ENCODE measurements around the gene C9orf78.

The C9orf78 gene

GRCh38 chr9:129839324-129840023 lies 4.4 kb upstream of the C9orf78 start:
- no peak for DNase-seq (ENCODE audit: low spot score)

DNA sequence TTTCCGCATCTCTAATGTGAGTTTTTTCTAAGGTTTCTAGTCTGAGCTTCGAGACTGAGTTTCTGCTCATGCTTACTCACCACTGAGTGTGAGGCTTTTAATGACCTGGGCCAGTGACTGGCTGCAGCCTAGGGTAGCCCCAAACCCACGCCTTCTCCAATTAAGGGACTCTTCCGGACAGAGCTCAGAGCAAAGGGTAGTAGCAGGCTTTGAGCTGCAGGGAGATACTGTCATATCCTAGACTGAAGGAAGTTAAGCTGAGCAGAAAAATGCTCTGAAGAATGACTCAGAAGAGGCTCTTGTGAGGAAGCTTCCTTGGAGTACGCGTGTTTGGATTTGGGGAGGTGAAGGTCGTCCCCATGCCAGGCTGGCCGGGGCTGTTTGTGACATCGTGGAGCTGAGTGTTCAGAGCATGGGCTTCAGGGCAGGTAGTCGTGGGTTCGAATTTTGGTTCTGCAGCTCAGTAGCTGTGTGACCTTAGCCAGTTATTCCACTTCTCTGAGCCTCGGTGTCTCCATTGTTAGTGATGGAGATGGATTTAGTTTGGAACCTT lies 3.7 kb upstream of the C9orf78 start:
- no peak for DNase-seq (ENCODE audit: low spot score)

GRCh38 chr9:129836311-129837007 lies 1.4 kb upstream of the C9orf78 start:
- DNase-seq (ENCODE audit: low spot score), result peak; percentile 58

- DNase-seq (ENCODE audit: low spot score), result no peak
Observed at GRCh38 chr9:129835860-129836223, 767 bp upstream of the C9orf78 start.

GRCh38 chr9:129834489-129835127 lies 467 bp downstream of the C9orf78 start:
- DNase-seq (ENCODE audit: low spot score), result peak; percentile 30

DNA sequence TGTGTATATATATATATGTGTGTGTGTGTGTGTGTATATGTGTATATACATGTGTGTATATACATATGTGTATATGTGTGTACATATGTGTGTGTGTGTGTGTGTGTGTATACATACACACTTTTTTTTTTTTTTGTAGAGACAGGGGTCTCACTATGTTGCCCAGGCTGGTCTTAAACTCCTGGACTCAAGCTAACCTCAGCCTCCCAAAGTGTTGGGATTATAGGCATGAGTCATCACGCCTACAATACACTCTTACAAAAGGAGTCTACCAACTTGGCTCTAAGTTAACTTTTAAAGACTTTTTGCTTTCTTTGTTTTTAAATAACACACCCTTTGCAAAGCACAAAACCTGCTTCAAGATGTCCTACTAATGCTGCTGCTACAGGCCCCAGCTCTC lies 2.1 kb downstream of the C9orf78 start:
- no peak for DNase-seq (ENCODE audit: low spot score)

- DNase-seq (ENCODE audit: low spot score), result no peak
Observed at GRCh38 chr9:129828969-129829368, 6.1 kb downstream of the C9orf78 start.

DNA sequence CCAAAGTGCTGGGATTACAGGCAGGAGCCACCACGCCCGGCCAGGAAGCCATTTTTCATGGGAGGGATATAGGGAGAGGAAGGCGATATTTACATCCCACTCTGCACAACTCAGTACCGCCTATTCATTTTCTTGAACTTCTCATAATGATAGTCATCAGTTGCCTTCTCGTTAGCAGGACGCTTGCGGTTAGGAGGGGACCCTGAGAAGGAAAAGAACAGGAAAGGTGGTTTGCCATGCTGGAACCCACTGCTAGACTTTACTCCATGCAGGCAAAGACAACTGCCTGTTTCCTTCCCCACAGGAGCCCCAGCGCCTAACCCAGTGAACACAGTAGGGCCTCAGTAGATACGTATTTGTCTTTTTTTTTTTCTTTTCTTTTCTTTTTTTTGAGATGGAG lies 7.0 kb downstream of the C9orf78 start:
- no peak for DNase-seq (ENCODE audit: low spot score)

DNA sequence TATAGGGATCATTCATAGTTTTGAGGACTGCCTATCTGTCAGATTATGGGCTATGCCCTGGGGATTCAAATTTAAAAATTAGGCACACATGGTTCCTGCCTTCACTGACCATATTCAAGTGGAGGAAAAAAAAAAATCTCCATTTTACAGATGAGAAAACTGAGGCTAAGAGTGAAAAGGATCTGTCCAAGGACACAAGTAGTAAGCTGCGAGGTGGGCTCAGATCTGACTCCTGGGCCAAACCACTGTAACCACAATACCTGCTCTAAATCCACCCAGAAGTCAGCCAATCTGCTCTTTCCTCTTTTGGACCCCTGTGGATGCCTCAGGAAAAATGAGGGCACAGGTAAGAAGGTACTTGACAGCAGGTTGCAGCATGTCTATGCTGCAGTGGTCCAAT lies 8.3 kb downstream of the C9orf78 start:
- no peak for DNase-seq (ENCODE audit: low spot score)

GRCh38 chr9:129826344-129826743 lies 8.7 kb downstream of the C9orf78 start:
- DNase-seq (ENCODE audit: low spot score), result no peak

DNA sequence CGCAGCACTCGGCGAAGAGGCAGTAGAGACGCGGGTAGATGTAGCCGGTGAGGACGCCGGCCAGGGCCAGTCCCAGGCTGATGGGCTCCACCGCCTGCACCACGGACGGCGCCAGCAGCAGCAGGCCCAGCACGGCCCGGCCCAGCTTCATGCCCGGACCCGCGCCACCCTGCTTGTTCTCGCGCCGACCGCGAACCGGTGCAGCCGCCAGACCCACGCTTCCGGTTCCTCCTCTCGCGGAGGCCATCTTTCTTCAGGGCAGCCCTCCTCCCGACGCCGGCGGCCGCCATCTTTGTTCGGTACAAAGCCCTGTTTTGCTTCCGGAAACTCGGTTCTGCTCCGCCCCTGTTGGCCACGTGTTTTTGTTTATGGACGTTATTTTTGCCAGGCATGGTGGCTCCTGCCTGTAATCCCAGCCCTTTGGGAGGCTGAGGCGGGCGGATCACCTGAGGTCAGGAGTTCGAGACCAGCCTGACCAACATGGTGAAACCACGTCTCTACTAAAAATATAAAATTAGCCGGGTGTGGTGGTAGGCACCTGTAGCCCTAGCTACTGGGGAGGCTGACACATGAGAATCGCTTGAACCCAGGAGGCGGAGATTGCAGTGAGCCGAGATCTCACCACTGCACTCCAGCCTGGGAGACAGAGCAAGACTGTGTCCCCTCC lies 11.0 kb downstream of the C9orf78 start, which contains the start of gene TOR1A:
Gene TOR1A, minus strand, starts transcription at position 202 of the 667 bp plus-strand sequence. Its CDS starts 51 bp downstream, at position 151.
- DNase-seq (ENCODE audit: low spot score), result peak; percentile 91

- DNase-seq (ENCODE audit: low spot score), result no peak
Observed at GRCh38 chr9:129823542-129823934, 11.5 kb downstream of the C9orf78 start.

GRCh38 chr9:129822898-129823541 lies 12.1 kb downstream of the C9orf78 start:
- DNase-seq (ENCODE audit: low spot score), result peak; percentile 14

DNA sequence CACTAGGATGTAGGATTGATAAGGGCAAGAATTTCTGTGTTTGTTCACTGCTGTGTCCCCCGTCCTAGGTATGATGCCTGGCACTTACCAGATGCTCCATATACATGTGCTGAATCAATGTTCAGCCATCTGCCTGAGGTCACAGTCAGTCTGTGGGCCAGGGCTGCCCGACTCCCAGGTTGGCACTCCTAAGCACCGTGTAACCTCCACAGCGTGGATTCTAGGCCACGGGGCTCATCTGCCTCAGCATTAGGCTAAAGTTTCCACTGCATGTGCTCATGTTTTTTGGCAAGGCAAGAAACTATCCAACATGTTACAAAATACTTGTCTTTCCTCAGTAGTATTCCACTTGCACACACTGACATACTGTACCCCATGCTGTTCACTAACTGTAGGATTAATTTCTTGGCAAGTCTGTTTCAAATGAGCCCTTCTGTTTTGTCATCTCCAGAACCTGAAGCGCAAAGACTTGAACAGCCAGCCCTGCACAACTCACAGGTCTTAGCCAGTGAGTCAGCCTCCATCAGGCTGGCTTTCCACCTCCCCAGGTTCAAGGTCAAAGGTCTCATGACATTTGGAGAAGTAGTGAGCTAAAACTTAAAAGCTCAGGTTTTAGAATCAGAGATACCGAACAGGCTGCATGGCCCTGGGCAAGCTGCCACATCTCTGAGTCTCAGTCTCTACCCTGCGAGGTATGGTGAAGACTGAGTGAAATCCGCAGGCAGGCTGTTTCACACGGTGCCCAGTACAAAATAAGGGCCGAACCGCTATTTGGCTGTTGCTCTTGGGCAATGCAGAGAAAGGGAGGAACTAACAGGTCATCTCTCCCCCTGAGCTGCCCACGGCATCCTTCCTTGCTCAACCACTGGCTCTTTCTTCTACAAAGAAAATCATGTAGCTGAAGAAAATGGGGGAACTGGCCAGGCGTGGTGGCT lies 18.3 kb downstream of the C9orf78 start:
- DNase-seq (ENCODE audit: low spot score), result no peak

- no peak for DNase-seq (ENCODE audit: low spot score)
Observed at GRCh38 chr9:129815278-129815677, 19.8 kb downstream of the C9orf78 start.

- no peak for DNase-seq (ENCODE audit: low spot score)
Observed at GRCh38 chr9:129814432-129815223, 20.4 kb downstream of the C9orf78 start.

GRCh38 chr9:129813661-129814060 lies 21.4 kb downstream of the C9orf78 start:
- DNase-seq (ENCODE audit: low spot score), result no peak

DNA sequence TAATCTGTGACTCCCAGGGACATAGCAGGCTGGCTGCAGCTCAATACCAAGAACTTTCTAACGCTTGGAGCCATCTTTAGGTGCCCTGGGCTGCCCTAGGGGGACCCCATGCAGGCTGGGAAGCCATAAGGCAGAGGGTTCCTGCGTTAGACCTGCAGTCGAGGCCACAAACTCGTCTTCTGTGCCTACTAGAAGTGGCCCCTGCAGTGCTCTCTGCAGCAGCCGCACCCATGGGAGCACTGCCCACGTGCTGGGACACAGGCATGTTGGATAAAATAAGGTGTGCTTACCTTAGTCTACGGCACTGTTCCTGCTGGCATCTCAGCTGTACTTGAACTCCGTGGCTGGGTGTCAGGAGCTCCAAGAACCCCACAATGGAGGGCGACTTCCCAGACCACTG lies 22.7 kb downstream of the C9orf78 start:
- DNase-seq (ENCODE audit: low spot score), result no peak

- no peak for DNase-seq (ENCODE audit: low spot score)
Observed at GRCh38 chr9:129811967-129812363, 23.1 kb downstream of the C9orf78 start.

GRCh38 chr9:129810788-129811187 lies 24.3 kb downstream of the C9orf78 start:
- DNase-seq (ENCODE audit: low spot score), result no peak
